ENCODE measurements around the gene LMTK3.

The LMTK3 gene

GRCh38 chr19:48458016-48458415 is 53.6 kb downstream of the LMTK3 start:
- no peaks in the 10 kb centered on the region for H3K9me3 Mint-ChIP-seq
- no peak for DNase-seq
- H3K27me3 Mint-ChIP-seq (ENCODE audit: low read depth, poor library complexity): no peaks in the 10 kb centered on the region
- H3K4me1 Mint-ChIP-seq: peaks cover 12% of the 10 kb centered on the region
- H3K4me3 Mint-ChIP-seq: no peak overlapping the region
- H3K27ac Mint-ChIP-seq: no peak overlapping the region
- TF ChIP-seq CTCF (IDR thresholded peaks at IDR 0.05): no peak
- H3K36me3 Mint-ChIP-seq (ENCODE audit: low read depth): peaks cover 28% of the 10 kb centered on the region

GRCh38 chr19:48456864-48457263 is 54.8 kb downstream of the LMTK3 start:
- Mint-ChIP-seq H3K4me1 (peaks cover 15% of the 10 kb centered on the region), H3K4me3 (no peak overlapping the region), H3K9me3 (no peaks in the 10 kb centered on the region), H3K27ac (no peak overlapping the region), H3K36me3 (ENCODE audit: low read depth) (peaks cover 36% of the 10 kb centered on the region), H3K27me3 (ENCODE audit: low read depth, poor library complexity) (no peaks in the 10 kb centered on the region)
- no peak for TF ChIP-seq CTCF (IDR thresholded peaks at IDR 0.05)
- no peak for DNase-seq

GRCh38 chr19:48455908-48456562 is 55.6 kb downstream of the LMTK3 start:
- peaks cover 15% of the 10 kb centered on the region for H3K4me1 Mint-ChIP-seq
- no peaks in the 10 kb centered on the region for H3K27me3 Mint-ChIP-seq (ENCODE audit: low read depth, poor library complexity)
- DNase-seq: no peak
- H3K27ac Mint-ChIP-seq: no peak overlapping the region
- TF ChIP-seq CTCF (IDR thresholded peaks at IDR 0.05): no peak
- H3K36me3 Mint-ChIP-seq (ENCODE audit: low read depth): peaks cover 44% of the 10 kb centered on the region
- no peaks in the 10 kb centered on the region for H3K9me3 Mint-ChIP-seq
- H3K4me3 Mint-ChIP-seq: no peak overlapping the region

- no peaks in the 10 kb centered on the region for H3K27me3 Mint-ChIP-seq (ENCODE audit: low read depth, poor library complexity)
- no peak within 1 kb of the TSS for H3K4me3 Mint-ChIP-seq
- peak within 1 kb of the TSS; percentile 95 for H3K27ac Mint-ChIP-seq
- no peaks in the 10 kb centered on the region for H3K9me3 Mint-ChIP-seq
- H3K36me3 Mint-ChIP-seq (ENCODE audit: low read depth): peaks cover 44% of the 10 kb centered on the region
- peaks cover 15% of the 10 kb centered on the region for H3K4me1 Mint-ChIP-seq
- DNase-seq: no peak
- no peak for TF ChIP-seq CTCF (IDR thresholded peaks at IDR 0.05)
Observed at GRCh38 chr19:48455171-48455907, 56.3 kb downstream of the LMTK3 start, which contains the start of gene KCNJ14. Gene KCNJ14 (plus strand): TSS chr19:48455574. CDS start chr19:48461725, 6,151 bp downstream.

- no peak for DNase-seq
- no peaks in the 10 kb centered on the region for H3K27me3 Mint-ChIP-seq (ENCODE audit: low read depth, poor library complexity)
- no peaks in the 10 kb centered on the region for H3K9me3 Mint-ChIP-seq
- TF ChIP-seq CTCF (IDR thresholded peaks at IDR 0.05): no peak
- H3K27ac Mint-ChIP-seq: peak overlapping the region; percentile 95
- H3K4me3 Mint-ChIP-seq: no peak overlapping the region
- peaks cover 44% of the 10 kb centered on the region for H3K36me3 Mint-ChIP-seq (ENCODE audit: low read depth)
- H3K4me1 Mint-ChIP-seq: peaks cover 12% of the 10 kb centered on the region
Observed at GRCh38 chr19:48454150-48454730, 57.4 kb downstream of the LMTK3 start.

Measured in nephron progenitor cell (in vitro differentiated cells).